Activated T-helper 1 cell treated with anti-CD3 and anti-CD28 coated beads, Interleukin-12 subunit alpha, Interleukin-12 subunit beta, Interleukin-2, Interleukin-4 antibody, amounts not matched to agents 30 ng/mL and 10 ng/mL and 1 ng/mL, durations not matched to agents 14 hours and 24 hours and 36 hours (primary cell): ENCODE data around the gene PRR22. TPM values are rescaled to one million over a fixed set of nuclear protein-coding genes. Genes with fewer than 3 reads are reported as not detected.

Experiments used
- DNase-seq: peaks from one replicate; pipeline ENCODE4 v3.0.0; 2021; ENCODE audit warnings: low spot score
- H3K27ac Mint-ChIP-seq: one replicate; pipeline ENCODE4 v1.8.0; 2021; ENCODE audit warnings: mild to moderate bottlenecking, mixed read lengths
- H3K27me3 Mint-ChIP-seq: one replicate; pipeline ENCODE4 v1.8.0; 2022; ENCODE audit warnings: mild to moderate bottlenecking, moderate library complexity, mixed read lengths; ENCODE audit not compliant: insufficient read depth
- H3K36me3 Mint-ChIP-seq: one replicate; pipeline ENCODE4 v1.8.0; 2021; ENCODE audit warnings: low read depth, mixed read lengths
- H3K4me1 Mint-ChIP-seq: one replicate; pipeline ENCODE4 v1.8.0; 2021; ENCODE audit warnings: low read depth, mixed read lengths
- H3K4me3 Mint-ChIP-seq: one replicate; pipeline ENCODE4 v1.8.0; 2021; ENCODE audit warnings: mild to moderate bottlenecking, moderate library complexity, mixed read lengths
- H3K9me3 Mint-ChIP-seq: one replicate; pipeline ENCODE4 v1.8.0; 2021; ENCODE audit warnings: mixed read lengths
- intact Hi-C: fragments of 100-400 bp; cut with micrococcal nuclease; formaldehyde crosslinking; loops from one replicate; pipeline ENCODE4 v1.15.1; 2024
- total RNA-seq: library from RNA; stranded (reverse); gene quantifications from 2 replicates; pipeline ENCODE4 v1.2.3, GENCODE V29; 2022

Gene PRR22
- total RNA-seq, 1 donor from 2014 or later = 7.4 TPM

- H3K36me3 Mint-ChIP-seq = no peaks in the 10 kb centered on the region
- no peak for DNase-seq
- H3K4me1 Mint-ChIP-seq = peaks cover 13% of the 10 kb centered on the region
- H3K27me3 Mint-ChIP-seq = peaks cover 30% of the 10 kb centered on the region
- no peak overlapping the region for H3K27ac Mint-ChIP-seq
- intact Hi-C loops = loop anchor here (10.0 kb wide), 1 partner anchor 158 kb away; no protein-coding TSS in a partner anchor
- H3K4me3 Mint-ChIP-seq = peak overlapping the region; percentile 4
- H3K9me3 Mint-ChIP-seq = no peaks in the 10 kb centered on the region
Measured at GRCh38 chr19:5806905-5807304, 22.4 kb upstream of the PRR22 start.

- intact Hi-C loops = loop anchor here (10.0 kb wide), 1 partner anchor 159 kb away; no protein-coding TSS in a partner anchor
- H3K36me3 Mint-ChIP-seq = no peaks in the 10 kb centered on the region
- no peak overlapping the region for H3K27ac Mint-ChIP-seq
- H3K4me3 Mint-ChIP-seq = no peak overlapping the region
- no peak for DNase-seq
- H3K9me3 Mint-ChIP-seq = no peaks in the 10 kb centered on the region
- H3K4me1 Mint-ChIP-seq = peaks cover 13% of the 10 kb centered on the region
- H3K27me3 Mint-ChIP-seq = peaks cover 32% of the 10 kb centered on the region
Measured at GRCh38 chr19:5806133-5806489, 21.6 kb upstream of the PRR22 start.

DNA sequence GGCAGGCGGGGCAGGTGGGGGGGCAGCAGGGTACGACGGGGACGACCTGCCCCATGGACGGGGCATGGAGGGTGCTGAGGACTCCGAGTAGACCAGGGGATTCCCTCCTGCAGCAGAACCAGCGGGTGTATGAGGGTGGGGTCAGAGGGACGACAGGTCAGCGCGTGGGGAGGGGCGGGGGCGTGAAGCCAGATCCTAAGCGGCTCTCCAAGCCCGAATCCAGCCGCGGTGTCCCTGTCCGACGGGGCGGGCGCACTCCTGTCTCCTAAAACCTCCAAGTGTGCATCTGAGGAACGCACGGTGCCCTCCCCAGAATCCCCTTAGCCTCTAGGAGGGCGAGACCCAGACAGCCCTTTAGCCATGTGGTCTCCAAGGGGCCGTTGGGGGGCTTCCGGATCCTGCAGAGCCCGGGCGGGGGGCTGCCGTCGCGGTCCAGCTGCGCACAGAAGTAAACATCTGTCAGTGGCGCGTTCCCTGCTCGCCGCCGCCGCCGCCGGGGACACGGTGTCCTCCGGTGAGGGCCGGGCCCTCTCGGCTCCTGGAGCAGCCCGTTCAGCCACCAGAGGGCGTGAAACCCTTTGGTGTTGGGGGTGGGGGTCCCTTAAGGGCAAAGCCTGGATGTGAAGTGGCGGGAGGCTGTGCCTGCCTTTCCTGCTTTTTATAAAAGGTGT lies 21.1 kb upstream of the PRR22 start:
- DNase-seq = peak; percentile 29
- Mint-ChIP-seq H3K27ac (peak overlapping the region; percentile 23), H3K36me3 (no peaks in the 10 kb centered on the region), H3K4me3 (peak overlapping the region; percentile 30), H3K27me3 (peaks cover 32% of the 10 kb centered on the region), H3K9me3 (no peaks in the 10 kb centered on the region), H3K4me1 (peaks cover 13% of the 10 kb centered on the region)
- intact Hi-C loops = loop anchor here (10.0 kb wide), 1 partner anchor 159 kb away; no protein-coding TSS in a partner anchor

DNA sequence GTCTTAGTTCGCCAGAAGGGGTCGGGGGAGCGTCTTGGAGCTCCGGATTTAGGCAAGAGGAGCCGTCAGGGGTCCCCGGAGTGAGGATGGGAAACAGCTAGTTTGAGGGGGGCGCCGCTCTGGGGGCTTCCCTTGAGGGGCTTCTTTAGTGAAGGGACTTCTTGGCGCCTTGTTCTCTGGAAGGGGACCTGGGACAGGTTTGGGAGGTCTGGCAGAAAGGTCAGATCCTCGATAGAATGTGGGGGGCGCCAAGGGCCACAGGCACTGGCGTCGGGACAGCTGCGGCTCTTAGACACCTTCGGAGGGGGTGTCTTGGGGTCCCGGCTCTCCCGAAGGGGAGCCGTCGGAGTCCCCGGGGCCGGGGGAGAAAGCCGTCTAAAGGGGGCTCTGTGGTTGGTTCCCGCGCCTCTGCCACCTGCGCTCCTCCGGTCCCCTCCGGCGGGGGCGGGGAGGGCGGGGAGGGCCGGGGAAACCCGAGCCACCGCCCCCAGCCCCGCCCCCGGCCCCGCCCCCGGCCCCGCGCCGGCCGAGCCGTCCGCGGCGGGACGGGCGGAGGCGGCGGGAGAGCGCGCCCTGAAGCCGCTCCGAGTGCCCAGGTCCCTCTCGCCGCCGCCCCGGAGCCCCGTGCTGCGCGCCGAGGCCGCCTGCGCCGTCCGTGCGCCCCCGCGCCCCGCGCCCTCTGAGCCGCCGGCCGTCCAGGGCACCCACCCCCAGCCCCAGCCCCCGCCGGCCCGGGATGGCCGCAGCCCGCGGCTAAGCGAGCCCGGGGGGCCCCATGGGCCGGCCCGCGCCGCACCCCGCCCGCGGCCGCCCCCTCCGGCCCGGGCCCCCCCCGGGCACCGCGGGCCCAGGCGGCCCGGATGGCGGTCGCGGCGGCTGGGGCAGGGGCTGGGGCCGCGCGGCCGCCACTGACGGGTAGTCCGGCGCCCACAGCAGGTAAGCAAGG lies 20.2 kb upstream of the PRR22 start, which contains the start of gene NRTN:
Gene NRTN (plus strand): TSS at position 552 of the 946 bp plus-strand sequence. CDS start 19,099 bp downstream, outside the sequence.
- Mint-ChIP-seq H3K36me3 (no peaks in the 10 kb centered on the region), H3K4me1 (peaks cover 13% of the 10 kb centered on the region), H3K27me3 (peaks cover 32% of the 10 kb centered on the region), H3K9me3 (no peaks in the 10 kb centered on the region), H3K4me3 (peak within 1 kb of the TSS; percentile 80), H3K27ac (peak within 1 kb of the TSS; percentile 63)
- intact Hi-C loops = loop anchor here (1.0 to 10.0 kb wide), 5 partner anchors 14 to 218 kb away; partner anchors contain the start of gene VMAC
- DNase-seq = no peak

DNA sequence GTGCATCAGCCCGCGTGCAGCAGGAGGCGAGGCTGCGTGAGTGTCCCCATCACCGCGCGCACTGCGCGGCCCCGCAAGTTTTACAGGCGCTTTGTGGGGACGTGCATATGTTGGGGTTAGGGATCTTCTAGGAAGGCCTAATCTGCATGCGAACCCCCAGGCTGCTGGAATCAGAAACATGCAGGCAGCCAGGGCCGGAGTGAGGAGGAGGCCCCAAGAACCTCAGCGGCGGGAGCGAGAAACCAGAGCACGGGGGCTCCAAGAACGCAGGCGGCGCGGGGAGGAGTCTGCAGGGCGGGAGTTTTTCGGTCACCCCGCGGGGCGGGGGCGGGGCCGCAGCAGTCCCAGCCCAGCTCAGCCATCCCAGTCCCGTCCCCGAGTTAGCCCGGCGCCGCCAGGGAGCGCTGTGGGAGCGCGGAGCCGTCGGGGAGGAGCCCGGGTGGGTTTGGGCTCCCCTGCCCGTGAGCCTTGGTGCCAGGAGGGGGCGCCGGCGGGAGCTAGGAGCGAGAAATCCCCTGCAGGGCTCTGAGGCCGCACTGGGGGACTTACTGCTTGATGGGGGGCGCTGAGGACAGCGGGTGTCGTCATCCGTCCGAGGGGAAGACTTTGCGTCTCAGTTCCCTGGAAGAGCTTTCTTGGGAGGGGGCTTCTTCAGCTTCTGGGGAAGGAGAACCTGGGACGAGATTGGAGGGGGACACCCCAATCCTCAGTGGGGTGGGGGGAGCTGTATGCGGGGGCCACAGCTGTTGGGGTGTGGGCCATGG lies 19.4 kb upstream of the PRR22 start:
- intact Hi-C loops = loop anchor here (1.0 to 10.0 kb wide), 5 partner anchors 14 to 218 kb away; partner anchors contain the start of gene VMAC
- Mint-ChIP-seq H3K4me1 (peaks cover 13% of the 10 kb centered on the region), H3K9me3 (no peaks in the 10 kb centered on the region), H3K27ac (peak overlapping the region; percentile 63), H3K4me3 (peak overlapping the region; percentile 80), H3K27me3 (peaks cover 35% of the 10 kb centered on the region), H3K36me3 (no peaks in the 10 kb centered on the region)
- peak; percentile 92 for DNase-seq

GRCh38 chr19:5803441-5803751 lies 18.9 kb upstream of the PRR22 start:
- Mint-ChIP-seq H3K4me1 (peaks cover 13% of the 10 kb centered on the region), H3K9me3 (no peaks in the 10 kb centered on the region), H3K27ac (peak overlapping the region; percentile 12), H3K27me3 (peaks cover 39% of the 10 kb centered on the region), H3K4me3 (peak overlapping the region; percentile 80), H3K36me3 (no peaks in the 10 kb centered on the region)
- intact Hi-C loops = loop anchor here (10.0 kb wide), 1 partner anchor 161 kb away; no protein-coding TSS in a partner anchor
- no peak for DNase-seq

GRCh38 chr19:5801796-5802619 lies 17.5 kb upstream of the PRR22 start:
- no peak overlapping the region for H3K4me3 Mint-ChIP-seq
- peaks cover 34% of the 10 kb centered on the region for H3K27me3 Mint-ChIP-seq
- no peak for DNase-seq
- intact Hi-C loops = loop anchor here (10.0 kb wide), 1 partner anchor 163 kb away; no protein-coding TSS in a partner anchor
- H3K9me3 Mint-ChIP-seq = no peaks in the 10 kb centered on the region
- no peak overlapping the region for H3K27ac Mint-ChIP-seq
- H3K4me1 Mint-ChIP-seq = peaks cover 13% of the 10 kb centered on the region
- no peaks in the 10 kb centered on the region for H3K36me3 Mint-ChIP-seq

DNA sequence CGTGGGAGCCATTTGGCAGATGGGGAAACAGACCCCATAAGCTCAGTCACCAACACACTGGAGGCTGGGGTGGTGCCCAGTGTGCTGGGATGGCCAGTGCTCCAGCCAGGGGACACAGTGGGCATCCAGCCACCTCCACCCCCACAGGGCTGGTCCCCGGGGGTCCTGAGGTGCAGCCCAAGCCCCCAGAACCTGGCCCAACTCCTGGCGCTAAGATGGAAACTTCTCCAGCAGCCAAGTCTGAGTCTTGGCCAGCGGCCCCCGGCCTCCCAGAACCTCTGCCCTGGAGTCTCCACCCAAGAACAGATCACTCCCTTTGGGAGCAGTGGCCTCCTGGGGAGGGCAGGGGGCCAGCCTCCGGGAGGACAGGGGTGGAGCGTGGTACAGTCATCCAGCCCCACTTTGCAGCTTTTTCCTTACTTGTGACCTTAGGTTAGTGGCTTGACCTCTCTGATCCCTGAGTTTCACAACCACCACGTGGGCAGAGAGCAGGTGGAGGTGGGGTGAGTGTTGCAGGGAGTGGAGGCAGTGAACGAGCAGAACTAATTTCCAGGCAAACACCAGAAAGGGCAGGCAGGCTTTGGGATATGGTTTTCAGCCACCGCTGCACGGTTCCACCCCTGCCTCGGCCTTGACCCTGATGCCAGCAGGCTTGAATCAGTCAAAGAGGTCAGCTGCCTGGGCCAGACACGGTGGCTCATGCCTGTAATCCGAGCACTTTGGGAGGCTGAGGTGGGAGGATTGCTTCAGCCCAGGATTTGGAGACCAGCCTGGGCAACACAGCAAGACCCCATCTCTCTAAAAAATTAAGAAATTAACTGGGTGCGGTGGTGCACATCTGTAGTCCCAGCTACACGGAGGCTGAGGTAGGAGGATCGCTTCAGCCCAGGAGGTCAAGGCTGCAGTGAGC lies 16.1 kb upstream of the PRR22 start:
- Mint-ChIP-seq H3K27ac (no peak overlapping the region), H3K36me3 (no peaks in the 10 kb centered on the region), H3K4me3 (no peak overlapping the region), H3K4me1 (peaks cover 13% of the 10 kb centered on the region), H3K27me3 (peaks cover 24% of the 10 kb centered on the region), H3K9me3 (no peaks in the 10 kb centered on the region)
- no peak for DNase-seq
- intact Hi-C loops = loop anchor here (10.0 kb wide), 1 partner anchor 164 kb away; no protein-coding TSS in a partner anchor

- no peak overlapping the region for H3K27ac Mint-ChIP-seq
- DNase-seq = no peak
- H3K36me3 Mint-ChIP-seq = no peaks in the 10 kb centered on the region
- peaks cover 20% of the 10 kb centered on the region for H3K27me3 Mint-ChIP-seq
- intact Hi-C loops = loop anchor here (10.0 kb wide), 1 partner anchor 165 kb away; no protein-coding TSS in a partner anchor
- peaks cover 12% of the 10 kb centered on the region for H3K4me1 Mint-ChIP-seq
- no peak overlapping the region for H3K4me3 Mint-ChIP-seq
- H3K9me3 Mint-ChIP-seq = no peaks in the 10 kb centered on the region
Measured at GRCh38 chr19:5799247-5800241, 15.0 kb upstream of the PRR22 start.

DNA sequence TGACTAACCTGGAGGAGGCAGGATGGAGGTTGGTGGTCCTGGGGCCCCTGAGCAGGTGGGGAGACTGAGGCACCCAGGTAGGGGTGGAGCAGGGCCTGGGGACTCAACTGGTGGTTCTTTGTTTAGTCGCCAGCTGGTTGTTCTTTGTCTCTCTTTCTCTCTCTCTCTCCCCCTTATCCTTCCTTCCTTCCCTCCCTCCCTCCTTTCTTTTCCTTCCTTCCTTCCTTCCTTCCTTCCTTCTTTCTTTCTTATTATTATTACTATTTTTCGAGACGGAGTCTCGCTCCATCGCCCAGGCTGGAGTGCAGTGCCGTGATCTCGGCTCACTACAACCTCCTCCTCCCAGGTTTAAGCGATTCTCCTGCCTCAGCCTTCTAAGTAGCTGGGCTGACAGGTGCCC lies 13.7 kb upstream of the PRR22 start:
- Mint-ChIP-seq H3K9me3 (no peaks in the 10 kb centered on the region), H3K27me3 (peaks cover 12% of the 10 kb centered on the region), H3K4me3 (no peak overlapping the region), H3K4me1 (peaks cover 2% of the 10 kb centered on the region), H3K27ac (no peak overlapping the region), H3K36me3 (no peaks in the 10 kb centered on the region)
- intact Hi-C loops = no loop called here
- DNase-seq = no peak
